ENCODE data around the gene CSHL1.
"Not testable (repeated sequence)": the region's sequence is repeated elsewhere in the genome, so short reads cannot be mapped to it uniquely, and the experiment has no call there.

GRCh38 chr17:63920050-63920449, 9.0 kb upstream of the CSHL1 start:
- not testable (repeated sequence) for TF ChIP-seq SPI1, POLR2AphosphoS5 (IDR thresholded peaks at IDR 0.05; ENCODE audit: low read depth, low read length)

Data from GM12891 (cell line).